Inflammatory macrophage treated with lipopolysaccharide for 4 hours (primary cell): ENCODE data around the gene HIP1.
A peak's percentile ranks its signal among the peaks of the same experiment; 100 is the strongest.
"Not testable (repeated sequence)": the region's sequence is repeated elsewhere in the genome, so short reads cannot be mapped to it uniquely, and the experiment has no call there.

Experiments used
- DNase-seq: peaks from one replicate; pipeline ENCODE4 v3.0.0-alpha.2; 2020

Gene HIP1

DNA sequence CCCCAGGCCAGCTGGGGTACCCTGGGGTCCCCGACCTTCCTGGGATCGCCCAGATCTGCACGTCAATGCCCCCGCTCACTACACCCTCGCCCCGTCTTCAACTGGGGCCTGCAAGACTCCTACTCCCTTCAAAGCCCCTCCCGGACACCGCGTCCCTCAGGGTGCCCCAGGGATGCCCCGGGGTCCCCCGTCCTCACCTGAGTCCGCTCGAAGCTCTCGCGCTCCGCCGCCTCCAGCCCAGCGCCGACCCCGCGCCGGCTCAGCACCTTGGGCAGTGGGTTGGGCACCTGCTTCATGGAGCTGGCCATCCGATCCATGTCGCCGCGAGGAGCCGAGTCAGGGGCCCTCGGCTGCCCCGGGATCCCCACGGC is at the start of gene HIP1:
TSS of gene HIP1 (minus strand) at position 338 of the 371 bp plus-strand sequence. CDS start at position 317, 21 bp downstream.
- DNase-seq = no peak

- DNase-seq = not testable (repeated sequence)
Measured at GRCh38 chr7:75788154-75788847, 49.6 kb upstream of the HIP1 start.

GRCh38 chr7:75783058-75783457 is 44.3 kb upstream of the HIP1 start:
- DNase-seq = not testable (repeated sequence)

DNA sequence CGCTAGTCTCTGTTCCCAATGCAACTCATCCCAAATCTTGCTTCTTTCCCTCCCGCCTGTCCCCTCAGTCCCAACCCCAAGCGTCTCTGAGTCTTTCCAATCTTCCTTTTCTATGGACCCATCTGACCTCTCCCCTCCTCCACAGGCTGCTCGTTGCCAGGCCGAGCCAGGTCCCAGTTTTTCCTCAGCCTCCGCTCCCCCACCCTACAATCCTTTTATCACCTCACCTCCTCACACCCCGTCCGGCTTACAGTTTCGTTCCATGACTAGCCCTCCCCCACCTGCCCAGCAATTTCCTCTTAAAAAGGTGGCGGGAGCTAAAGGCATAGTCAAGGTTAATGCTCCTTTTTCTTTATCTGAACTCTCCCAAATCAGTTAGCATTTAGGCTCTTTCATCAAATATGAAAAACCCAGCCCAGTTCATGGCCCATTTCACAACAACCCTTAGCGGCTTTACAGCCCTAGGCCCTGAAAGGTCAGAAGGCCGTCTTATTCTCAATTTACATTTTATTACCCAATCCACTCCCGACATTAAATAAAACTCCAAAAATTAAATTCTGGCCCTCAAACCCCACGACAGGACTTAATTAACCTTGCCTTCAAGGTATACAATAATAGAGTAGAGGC is 42.0 kb upstream of the HIP1 start:
- DNase-seq = peak; percentile 22

DNA sequence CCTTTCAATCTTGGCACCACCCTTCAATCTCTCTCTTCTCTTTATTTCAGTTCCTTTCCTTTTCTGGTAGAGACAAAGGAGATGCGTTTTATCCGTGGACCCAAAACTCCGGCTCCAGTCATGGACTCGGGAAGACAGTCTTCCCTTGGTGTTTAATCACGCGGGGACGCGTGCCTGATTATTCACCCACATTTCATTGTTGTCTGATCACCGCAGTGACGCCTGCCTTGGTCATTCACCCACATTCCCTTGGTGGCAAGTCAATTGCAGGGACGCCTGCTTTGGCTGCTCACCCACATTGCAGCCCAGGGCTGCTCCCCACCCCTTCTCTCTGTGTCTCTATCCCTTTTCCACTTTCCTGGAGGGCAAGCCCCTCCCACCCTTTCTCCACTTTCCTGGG is 40.8 kb upstream of the HIP1 start:
- DNase-seq = not testable (repeated sequence)

- not testable (repeated sequence) for DNase-seq
Measured at GRCh38 chr7:75779035-75779434, 40.3 kb upstream of the HIP1 start.

GRCh38 chr7:75776295-75776971 is 37.7 kb upstream of the HIP1 start:
- peak; percentile 8 for DNase-seq

DNA sequence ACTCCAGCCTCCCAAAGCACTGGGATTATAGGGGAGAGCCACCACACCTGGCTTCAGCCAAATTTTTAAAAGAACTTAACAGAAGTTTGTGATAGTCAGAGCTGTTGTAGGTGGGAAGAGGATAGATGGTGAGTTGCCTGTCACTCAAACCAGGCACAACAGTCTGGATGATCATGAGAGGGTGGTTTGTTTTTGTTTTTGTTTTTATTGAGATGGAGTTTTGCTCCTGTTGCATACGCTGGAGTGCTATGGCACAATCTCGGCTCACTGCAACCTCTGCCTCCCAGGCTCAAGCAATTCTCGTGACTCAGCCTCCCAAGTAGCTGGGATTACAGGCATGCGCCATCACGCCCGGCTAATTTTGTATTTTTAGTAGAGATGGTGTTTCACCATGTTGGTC is 35.2 kb upstream of the HIP1 start:
- DNase-seq = not testable (repeated sequence)

GRCh38 chr7:75772081-75773077 is 33.6 kb upstream of the HIP1 start, which contains the start of gene CCL26:
TSS of gene CCL26 (minus strand) at chr7:75772211. CDS start at chr7:75772176, 35 bp downstream.
- peak; percentile 14 for DNase-seq

GRCh38 chr7:75771224-75771623 is 32.5 kb upstream of the HIP1 start:
- no peak for DNase-seq

GRCh38 chr7:75762350-75762917 is 23.7 kb upstream of the HIP1 start:
- DNase-seq = peak; percentile 67

GRCh38 chr7:75761801-75762200 is 23.1 kb upstream of the HIP1 start:
- DNase-seq = peak; percentile 31

GRCh38 chr7:75758491-75758890 is 19.8 kb upstream of the HIP1 start:
- no peak for DNase-seq

GRCh38 chr7:75757860-75758259 is 19.1 kb upstream of the HIP1 start:
- DNase-seq = no peak

- DNase-seq = peak; percentile 40
Measured at GRCh38 chr7:75756991-75757676, 18.4 kb upstream of the HIP1 start.

DNA sequence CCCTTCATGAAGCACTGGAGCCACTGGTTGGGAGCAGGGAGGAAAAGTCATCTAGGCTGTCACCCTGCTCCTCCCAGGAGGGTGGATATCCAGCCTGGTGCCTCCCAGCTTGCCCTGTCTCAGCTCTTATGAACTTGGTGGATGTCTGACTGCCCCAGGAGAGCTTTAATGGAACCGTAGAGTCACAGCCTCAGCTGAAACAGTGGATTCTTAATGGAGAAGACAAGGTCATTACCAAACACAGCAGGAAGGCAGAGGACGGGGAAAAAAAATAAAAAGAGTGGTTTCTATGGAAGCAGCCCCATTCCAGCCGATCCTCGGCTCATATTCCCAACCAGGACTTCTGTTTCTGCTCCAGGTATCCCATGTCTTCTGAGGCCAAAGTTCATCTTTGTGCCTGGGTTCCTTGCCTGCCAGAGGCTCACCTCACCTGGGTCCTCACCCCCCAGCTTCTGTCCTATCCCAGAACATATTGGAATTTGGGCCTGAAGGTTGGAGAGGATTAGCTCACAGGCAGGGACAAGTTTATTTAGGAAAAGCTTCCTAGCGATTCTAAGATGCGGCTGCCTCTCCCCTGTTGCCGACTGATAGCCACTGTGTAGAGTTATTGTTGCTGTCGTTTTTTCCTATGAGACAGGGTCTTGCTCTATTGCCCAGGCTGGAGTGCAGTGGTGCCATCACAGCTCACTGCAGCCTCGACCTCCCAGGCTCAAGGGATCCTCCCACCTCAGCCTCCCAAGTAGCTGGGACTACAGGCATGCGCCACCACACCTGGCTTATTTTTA is 17.7 kb upstream of the HIP1 start:
- DNase-seq = no peak

DNA sequence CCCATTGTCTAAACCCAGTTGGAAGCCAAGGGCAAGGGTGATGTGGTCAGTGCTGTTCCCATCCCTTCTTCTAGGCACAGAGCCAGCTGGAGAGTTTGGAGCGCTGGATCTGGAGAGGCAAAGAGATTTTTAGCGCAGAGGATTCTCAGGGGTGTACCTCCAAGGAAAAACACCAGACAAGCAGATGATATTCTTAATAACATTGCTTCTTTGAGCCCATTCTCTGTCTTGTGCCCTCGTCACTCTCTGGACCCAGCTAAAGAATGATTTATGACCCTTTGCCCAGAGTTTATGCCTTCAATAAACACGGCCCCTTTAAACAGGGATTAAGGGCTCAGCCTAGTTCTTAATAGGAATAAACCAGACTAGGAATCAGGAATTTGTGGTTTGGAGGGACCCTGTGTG is 4.7 kb upstream of the HIP1 start:
- DNase-seq = no peak

GRCh38 chr7:75740846-75741497 is 2.2 kb upstream of the HIP1 start:
- peak; percentile 89 for DNase-seq

DNA sequence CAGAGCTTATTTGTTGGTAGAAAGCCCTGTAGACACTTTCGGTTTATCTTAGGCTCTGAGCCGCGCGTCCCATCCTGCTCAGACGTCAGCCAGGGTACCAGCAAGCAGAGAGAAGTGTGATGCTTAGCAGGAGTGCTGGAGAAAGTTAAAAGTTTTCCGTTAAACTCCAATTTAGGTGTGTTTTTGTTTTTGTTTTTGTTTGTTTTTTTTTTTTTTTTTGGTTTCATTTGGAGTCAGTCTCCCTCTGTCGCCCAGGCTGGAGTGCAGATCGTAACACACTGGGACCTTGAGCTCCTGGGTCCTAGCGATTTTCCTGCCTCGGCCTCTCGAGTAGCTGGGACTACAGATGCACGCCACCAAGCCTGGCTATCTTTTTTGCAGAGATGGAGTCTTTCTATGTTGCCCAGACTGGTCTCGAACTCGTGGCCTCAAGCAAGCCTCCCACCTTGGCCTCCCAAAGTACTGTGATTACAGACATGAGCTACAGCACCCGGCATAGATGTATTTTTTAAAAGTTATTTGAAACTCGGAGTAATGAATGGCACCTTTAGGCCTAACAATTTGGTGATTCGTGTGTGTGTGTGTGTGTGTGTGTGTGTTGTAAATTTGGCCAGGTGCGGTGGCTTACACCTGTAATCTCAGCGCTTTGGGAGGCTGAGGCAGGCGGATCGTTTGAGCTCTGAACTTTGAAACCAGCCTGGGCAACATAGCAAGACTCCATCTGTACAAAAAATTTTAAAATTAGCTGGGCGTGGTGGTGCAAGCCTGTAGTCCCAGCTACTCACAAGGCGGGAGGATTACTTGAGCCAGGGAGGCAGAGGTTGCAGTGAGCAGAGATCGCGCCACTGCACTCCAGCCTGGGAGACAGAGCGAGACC is 1.3 kb upstream of the HIP1 start:
- no peak for DNase-seq
